Measurements from ENCODE around the gene LRRC2.
"Not testable (repeated sequence)": the region's sequence is repeated elsewhere in the genome, so short reads cannot be mapped to it uniquely, and the experiment has no call there.

LRRC2 gene, protein sequence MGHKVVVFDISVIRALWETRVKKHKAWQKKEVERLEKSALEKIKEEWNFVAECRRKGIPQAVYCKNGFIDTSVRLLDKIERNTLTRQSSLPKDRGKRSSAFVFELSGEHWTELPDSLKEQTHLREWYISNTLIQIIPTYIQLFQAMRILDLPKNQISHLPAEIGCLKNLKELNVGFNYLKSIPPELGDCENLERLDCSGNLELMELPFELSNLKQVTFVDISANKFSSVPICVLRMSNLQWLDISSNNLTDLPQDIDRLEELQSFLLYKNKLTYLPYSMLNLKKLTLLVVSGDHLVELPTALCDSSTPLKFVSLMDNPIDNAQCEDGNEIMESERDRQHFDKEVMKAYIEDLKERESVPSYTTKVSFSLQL

DNA sequence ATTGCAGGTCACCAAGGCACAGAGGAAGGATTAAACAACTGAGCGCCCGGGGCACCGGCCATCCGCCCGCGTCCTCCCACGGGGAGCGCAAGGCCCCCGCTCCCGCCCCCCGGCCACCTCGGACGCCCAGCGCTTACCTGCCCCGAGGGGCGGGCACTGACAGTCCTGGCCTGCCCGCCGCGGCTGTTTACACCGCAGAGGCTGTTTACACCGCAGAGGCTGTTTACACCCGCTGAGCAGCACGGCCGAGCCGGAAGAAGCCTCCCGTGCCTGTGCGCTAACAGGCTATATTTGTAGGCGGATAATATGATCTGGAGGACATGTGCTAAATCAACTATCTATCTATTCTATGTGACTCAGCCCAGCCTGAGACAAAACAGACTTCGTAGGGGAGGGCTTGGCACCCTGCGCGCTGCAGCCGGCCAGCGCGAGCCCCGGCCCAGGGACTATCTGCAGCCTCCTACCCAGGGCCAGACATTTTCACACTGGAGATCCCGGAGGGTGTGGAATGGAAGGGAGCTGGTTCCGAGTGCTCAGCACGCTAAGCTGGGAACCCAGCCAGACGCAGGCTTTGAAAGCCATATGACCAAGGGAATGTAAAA, at the start of gene LRRC2:
Gene LRRC2 (minus strand): TSS at position 263 of the 602 bp plus-strand sequence. CDS start 14,711 bp downstream, outside the sequence.
- DNase-seq (ENCODE audit: low spot score): peak; percentile 41

DNA sequence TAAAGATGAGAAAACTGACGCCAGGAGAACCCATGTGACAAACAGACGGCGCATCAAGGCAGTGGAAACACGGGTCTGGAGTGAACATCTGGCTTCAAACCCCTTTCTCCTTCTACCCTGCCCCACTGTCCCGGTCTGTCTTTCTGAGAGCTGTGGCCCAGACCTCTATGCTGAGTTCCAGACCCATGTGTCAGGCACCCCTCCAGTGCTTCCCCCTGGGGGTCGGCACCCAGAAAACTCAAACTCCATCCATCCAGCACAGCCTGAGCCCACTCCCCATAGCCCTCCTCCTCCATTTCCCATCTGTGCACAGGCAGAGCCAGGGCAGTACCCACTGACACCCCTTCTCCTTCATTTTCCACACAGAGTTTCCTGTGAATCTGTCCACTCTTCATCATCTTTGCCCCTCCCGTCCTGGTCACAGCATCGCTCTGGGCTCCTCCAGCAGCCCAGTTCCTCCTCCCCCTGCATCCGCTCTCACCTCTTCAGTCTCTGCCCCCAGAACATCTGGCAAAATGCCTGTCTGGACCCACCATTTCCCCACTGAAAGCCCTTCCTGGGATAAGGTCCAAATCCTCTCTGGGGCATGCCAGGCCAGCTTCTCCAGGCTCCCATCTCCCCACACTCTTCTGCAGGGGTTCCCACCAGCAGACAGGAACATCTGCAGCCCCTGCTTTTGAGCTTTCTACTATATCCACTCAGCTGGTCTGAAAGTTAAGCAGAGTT, 49.1 kb upstream of the LRRC2 start:
- no peak for DNase-seq (ENCODE audit: low spot score)

DNA sequence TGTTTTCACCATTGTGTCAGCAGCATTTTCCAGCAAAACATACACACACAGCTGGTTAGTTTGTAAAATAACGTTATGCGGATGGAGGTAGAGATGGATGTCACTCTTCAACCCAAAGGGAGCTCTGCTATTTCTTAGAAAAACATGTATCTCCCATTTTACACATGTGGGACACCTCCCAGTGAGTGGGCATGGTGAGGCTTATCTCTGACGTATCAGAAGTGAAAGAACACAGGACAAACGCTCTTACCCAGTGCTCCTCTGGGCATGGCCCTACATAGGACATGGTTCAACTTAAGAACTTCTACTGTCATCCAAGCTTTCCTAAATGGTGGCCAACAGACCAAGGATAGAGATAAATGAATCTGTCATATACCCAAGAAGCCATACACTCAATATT, 48.3 kb upstream of the LRRC2 start:
- no peak for DNase-seq (ENCODE audit: low spot score)

DNA sequence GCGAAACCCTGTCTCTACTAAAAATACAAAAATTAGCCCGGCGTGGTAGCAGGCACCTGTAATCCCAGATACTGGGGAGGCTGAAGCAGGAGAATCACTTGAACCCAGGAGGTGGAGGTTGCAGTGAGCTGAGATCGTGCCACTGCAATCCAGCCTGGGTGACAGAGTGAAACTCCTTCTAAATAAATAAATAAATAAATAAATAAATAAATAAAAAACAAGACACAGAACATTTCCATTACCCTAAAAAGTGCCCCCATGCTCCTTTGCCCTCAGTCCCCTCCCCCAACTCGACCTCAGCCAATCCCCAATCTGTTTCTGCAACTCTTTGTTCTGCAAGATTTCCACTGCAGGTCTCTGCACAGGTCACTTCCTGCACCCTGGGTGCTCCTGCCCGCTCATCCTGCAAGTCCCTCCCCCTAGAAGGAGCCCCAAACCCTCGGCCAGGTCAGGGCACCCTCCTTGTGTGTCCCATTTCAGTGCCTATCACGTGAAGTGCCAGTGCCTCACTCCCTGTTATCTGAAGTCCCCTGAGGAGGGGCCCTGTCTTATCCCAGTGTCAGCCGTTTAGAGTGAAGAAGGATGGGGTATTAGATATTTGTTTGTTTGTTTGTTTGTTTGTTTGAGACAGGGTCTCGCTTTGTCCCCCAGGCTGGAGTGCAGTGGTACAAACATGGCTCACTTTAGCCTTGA, 47.4 kb upstream of the LRRC2 start:
- DNase-seq (ENCODE audit: low spot score): no peak

DNA sequence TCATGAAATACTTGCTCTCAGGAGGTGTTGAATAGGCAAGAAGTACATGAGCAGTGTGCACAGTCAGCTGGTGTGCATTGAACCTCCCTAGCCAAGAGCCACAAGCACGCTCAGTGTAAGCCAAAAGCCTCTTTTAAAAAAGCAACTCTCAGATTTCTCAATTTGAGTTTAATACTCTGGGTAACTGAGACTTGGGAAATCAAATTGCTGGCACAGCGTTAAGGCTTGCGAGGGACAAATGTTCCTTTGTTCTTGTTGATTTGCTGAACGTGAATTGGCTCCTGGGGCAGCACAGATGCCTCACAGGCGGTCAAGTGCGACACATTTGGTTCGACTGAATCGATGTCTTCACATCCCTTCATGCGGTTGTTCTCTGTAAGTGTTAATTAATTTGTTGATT, 46.2 kb upstream of the LRRC2 start, which contains the start of gene FAM240A:
Gene FAM240A (plus strand): TSS at position 202 of the 400 bp plus-strand sequence. CDS start 159 bp downstream, at position 361.
- no peak for DNase-seq (ENCODE audit: low spot score)

DNA sequence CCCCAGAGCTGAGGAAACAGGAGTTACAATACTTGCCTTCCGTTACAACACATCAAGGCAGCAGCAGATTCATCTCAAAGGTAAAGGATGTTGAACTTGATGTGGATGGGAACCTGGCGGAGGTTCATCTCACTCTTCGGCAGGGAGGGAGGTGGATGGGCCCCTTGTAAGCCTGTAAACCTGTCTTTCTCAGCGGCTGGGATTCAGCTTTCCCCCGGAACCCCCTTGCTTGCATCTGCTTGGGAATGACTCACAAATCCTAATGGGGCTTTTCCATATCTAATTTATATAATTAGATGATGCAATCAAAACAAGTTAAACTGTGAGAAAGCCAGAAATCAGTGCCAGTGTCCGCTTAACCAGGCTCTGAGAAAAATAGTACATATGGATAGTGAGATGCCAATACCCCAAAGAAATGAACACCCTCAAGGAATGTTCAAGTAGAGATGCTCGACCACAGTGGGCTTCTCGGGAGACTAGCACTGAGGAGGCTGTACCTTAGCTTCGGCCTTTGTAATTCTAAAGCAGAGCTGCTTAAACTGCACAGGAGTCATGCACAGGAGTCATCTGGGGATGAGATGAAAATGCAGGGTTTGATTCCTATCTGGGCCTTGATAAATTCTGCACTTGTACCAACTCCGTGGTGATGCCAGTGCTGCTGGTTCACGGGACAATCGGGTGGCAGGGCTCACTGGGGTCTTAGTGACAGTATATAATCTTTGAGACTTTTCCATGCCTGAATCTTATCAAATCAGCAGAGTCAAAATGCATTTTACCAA, 44.0 kb upstream of the LRRC2 start:
- DNase-seq (ENCODE audit: low spot score): no peak

DNA sequence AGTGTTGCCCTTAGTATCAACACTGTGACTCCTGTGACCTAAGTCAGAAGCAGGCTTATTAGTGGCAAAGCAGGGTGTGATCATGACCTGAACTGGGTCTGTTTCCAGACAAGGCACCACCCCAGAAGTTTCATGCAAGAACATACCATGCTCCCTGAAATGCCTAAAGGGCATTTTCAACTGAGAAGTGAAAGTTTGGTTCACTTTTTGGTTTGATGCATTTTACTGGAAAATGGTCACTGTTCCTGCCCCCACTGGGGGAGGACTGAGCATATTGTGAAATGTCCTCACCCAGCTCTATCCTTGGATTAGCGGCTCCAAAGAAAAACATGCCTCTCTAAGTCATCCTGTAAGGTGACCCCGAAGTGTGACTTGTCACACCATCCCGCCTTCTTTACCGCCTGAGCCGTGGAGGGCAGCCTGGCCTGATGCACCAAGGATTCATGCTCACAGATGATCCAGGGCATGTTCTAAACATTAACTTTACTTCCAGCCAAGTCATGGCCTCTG, 43.2 kb upstream of the LRRC2 start:
- DNase-seq (ENCODE audit: low spot score): no peak

DNA sequence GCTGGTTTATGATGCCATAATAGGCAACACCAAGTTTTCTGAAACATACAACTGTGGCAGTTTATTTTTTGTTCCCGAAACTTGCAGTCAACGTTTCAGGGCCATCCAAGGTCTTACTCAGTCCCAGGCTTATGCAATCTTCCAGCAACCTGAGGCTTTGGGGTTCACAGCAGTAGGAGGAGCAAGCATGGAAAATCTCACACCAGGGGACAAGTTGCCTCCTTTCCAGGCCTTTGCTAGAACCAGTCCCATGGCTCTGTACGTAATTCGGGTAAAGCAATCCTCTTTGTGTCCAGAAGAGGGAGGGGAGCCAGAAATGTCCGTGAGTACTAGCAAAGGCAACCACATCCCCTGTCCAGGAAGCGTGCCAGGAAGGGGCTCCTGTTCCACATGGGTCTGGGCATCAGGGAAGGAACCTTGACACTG, 41.5 kb upstream of the LRRC2 start:
- no peak for DNase-seq (ENCODE audit: low spot score)

DNA sequence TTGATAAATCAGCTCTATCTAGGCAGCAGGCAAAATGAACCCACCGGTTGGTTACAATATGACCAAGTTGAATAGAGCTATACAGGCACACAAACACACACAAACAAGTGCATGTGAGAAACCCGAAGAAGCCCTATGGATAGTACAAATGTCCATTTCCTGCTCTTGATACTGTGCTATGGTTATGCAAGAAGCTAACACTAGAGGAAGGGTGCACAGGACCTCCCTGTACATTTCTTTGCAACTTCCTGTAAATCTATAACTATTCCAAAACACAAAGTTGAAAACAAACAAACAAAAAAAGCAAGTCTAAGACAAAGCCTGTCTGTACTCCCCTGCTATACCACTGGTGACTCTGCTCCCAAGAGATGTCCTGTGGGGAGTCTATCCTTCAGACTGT, 38.0 kb upstream of the LRRC2 start:
- no peak for DNase-seq (ENCODE audit: low spot score)

DNA sequence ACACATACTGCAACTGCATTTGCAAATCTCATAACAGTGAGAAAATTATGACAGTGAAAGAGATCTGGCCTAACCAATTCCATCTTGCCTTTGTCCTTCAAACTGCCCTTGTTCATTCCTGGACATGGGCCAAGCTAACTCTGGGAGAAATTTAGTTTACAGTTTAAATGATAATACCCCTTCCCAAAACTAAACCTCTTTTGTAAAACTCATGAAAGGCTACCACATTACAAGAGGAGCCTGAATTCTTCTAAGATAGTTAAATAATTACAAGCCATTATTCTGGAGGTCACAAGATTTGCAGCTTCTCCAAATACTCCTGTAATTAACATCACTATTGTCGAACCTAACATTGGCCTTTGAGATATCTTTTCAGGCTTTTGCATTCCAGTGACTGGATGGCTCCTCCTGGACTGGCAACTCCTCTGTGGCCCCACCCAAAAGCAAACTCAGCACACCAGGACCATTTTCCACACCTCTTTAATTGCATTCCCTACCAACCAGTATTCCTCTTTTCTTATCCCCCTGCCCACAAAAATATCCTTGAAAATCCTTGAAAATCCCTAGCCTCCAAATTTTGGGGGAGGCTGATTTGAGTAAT, 37.4 kb upstream of the LRRC2 start:
- DNase-seq (ENCODE audit: low spot score): no peak

DNA sequence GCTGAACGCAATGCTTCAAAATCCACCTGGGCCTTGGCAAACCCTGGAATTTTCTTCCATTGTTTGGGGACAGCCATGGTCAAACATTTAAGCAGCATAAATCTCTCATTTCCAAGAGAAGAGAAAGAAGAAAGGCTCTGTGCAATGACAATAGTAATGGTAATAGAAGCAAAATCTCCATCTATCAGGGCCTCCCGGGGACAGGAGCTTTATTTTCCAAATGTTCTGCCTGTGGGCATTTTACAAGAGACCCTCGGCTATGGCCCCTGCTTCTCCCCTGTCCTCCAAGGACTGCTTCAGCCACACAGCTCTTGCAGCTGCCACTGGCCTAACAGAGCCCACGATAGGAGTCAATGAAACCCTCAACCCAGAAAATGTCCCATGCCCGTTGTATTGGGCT, 33.5 kb upstream of the LRRC2 start:
- no peak for DNase-seq (ENCODE audit: low spot score)

DNA sequence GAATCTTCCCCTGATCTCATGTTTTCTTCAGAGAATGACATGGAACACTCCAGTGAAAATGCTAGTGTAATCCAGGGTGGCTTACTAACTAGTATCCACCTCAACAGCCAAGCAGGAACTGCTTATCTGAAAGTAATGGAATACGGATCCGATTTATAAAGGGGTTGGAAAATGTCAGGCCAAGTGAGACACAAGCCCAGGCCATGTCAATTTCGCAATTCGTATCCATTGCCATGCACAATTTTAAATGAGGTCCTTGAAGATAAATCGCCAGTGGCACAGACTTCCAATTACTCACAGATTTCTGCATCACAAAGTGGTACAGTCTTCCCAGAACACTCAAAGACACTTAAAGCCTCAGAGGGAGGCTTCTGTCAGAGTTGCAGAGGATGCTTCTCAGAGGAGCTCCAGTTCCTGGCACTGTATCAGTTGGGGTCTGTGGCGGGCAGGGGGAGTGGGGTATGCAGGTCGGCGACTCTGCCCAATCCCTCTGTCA, 29.8 kb upstream of the LRRC2 start:
- DNase-seq (ENCODE audit: low spot score): no peak

DNA sequence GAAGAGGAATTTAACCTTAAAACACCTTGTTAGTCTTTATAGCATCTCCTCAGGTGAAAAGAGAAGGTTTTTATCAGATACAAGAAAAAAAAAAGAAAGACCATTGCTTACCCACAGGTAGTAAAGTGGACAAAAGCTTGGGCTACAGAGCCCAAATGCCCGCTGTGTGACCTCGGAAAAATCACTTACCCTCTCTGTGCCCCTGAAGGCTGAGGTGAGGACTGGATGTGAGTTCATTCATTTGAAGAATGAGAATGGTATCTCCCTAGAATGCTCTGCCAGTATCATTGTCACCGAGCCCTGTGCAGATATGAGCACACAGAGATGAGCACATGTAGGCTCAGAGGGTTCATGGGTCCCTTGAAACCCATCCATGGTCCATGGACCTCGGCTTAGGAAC, 28.6 kb upstream of the LRRC2 start:
- DNase-seq (ENCODE audit: low spot score): no peak

DNA sequence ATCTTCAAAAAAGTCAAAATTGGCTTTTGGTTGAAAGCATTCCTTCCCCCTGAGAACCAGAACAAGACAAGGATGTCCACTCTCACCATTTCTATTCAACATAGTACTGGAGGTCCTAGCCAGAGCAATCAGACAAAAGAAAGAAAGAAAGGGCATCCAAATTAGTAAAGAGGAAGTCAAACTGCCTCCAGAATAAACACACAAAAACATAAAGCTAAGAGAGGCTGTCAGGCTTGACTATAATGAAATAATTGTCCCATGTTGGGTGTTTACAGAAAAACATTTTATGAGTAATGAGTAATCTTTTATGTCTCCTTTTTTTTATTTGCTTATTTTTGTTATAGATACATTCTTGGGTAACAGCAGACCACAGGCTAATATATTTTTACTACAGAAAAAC, 27.9 kb upstream of the LRRC2 start:
- DNase-seq (ENCODE audit: low spot score): no peak

DNA sequence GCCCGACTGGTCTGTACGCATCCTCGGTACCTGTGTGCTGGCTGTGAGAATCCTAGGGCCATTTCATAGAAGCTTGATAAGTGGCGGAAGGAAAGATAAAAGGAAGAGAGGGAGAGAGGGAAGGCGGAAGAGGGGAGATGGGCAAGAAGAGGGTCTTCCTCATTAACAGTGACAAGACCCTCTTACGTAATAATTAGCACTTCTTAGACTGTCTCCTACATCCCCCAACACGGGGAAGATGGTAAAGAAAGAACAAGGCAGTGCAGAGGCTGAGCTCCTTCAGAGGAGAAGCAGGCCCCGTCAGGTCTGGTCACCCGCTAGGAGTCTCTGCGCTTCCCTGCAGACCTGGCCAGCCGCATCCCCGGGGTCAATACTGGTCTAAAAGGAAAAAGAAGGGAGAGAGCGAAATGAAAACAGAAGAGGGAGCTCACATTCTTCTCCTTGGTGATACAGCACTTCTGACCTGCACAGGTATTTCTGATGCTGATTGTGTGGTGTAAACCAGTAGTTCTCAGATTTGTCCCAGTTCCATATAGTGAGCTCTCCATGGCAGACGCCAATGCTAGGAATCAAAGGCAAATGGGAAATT, 27.3 kb upstream of the LRRC2 start:
- DNase-seq (ENCODE audit: low spot score): no peak

DNA sequence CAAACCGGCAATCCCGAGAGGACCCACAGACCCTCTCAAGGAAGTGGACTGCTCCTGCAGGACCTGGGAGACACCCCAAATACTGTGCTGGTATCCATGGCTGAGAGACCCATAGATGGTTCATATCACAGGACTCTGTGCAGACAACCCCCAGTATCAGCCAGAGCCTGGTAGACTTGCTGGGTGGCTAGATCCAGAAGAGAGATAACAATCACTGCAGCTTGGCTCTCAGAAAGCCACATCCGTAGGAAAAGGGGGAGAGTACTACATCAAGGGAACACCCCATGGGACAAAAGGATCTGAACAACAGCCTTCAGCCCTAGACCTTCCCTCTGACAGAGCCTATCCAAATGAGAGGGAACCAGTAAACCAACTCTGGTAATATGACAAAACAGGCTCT, 21.2 kb upstream of the LRRC2 start:
- not testable (repeated sequence) for DNase-seq (ENCODE audit: low spot score)

DNA sequence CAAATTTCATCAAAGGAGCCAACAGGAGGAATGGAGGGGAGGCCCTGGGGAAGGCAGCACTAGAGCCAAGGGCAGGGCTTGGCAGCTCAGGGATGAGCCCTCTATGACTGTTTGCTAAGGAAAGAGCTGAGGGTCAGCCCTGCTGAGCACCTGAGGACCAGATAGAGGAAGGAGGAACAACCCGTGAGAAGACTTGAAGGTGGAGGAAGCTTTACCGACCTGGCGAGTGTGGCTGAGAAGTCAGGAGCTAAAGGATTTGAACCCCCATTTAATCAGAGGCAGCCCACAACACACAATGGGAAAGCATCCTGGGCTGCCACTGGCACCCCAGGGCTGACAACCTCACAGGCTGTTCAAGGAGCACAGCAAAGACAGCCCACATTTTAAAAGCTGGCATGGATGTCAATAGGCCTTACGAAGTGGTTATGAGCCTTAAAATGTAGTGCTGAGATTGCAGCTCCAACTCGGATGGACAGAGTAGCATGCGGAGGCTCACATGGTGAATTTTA, 20.7 kb upstream of the LRRC2 start:
- no peak for DNase-seq (ENCODE audit: low spot score)

DNA sequence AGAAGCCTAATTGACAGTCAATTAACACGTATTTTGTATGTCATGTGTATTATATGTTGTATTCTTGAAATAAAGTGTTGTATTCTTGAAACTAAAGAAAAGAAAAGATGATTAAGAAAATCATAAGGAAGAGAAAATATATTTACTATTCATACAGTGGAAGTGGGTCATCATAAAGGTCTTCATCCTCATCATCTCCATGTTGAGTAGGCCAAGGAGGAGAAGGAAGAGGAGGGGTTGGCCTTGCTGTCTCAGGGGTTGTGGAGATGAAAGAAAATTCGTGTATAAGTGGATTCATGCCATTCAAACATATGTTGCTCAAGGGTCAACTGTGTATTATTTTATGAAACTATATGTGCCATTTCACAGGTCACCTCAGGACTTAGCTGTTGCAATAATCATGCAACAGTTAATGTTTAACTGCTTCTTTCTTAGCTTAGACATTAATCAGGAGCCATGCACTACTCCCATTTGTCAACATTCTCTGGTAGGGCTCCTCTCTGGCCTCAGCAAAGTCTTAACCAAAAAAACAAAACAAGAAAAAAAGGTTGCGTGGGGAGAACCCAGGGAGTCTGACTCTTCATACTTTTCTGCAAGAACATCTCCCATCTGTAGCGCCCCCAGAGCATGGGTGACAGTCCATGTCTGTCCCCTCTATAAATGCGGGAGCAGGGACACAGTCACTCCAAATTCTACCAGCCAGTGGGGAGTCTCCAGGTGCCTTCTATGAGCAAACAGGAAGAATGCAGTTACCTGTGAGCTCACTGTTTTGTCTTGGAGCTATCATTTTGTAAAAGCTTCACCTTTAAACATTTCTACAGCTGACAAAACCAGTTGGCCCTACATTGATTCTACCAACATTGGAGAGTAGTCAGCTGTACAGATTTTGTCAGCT, 19.9 kb upstream of the LRRC2 start:
- no peak for DNase-seq (ENCODE audit: low spot score)
